IMR-90 (cell line): ENCODE results near the gene UXS1. TPM values are rescaled to one million over a fixed set of nuclear protein-coding genes. Genes with fewer than 3 reads are reported as not detected.

Experiments used
- ATAC-seq: fragments of 200-7000 bp; cut with Tn5 transposase; 2 replicates; pipeline ENCODE4 v1.9.1; 2020; ENCODE audit warnings: low read depth, mild to moderate bottlenecking, moderate library complexity
- BruUV-seq: library from RNA; stranded (reverse); fragments of 400-500 nt; replicated peaks from 2 replicates; lab custom pipeline; 2021; lab: Mats Ljungman, UMichigan
- CTCF ChIA-PET: fragments of 300-600 bp; formaldehyde crosslinking; extraction: SDS; loops from one replicate; lab custom pipeline; 2021; ENCODE audit warnings: antibody characterized with exemption; lab: Yijun Ruan, JAX
- POLR2A ChIA-PET: fragments of 300-600 bp; sonication (Branson Sonifier 250); formaldehyde crosslinking; loops from one replicate; lab custom pipeline; 2022; ENCODE audit warnings: antibody characterized with exemption; ENCODE audit not compliant: unreplicated experiment; lab: Charles Lee
- DNase-seq: peaks from one replicate; pipeline ENCODE4 v3.0.0; 2013
- H2AFZ ChIP-seq: replicated peaks from 2 replicates; pipeline ENCODE3; 2013; ENCODE audit warnings: low read length, mild to moderate bottlenecking; ENCODE audit not compliant: poor library complexity
- H2AK5ac ChIP-seq: 2 replicates; pipeline ENCODE4 v1.6.1; 2013; ENCODE audit warnings: low read depth, low read length, inconsistent platforms
- H2AK9ac ChIP-seq: replicated peaks from 2 replicates; pipeline ENCODE3; 2013; ENCODE audit warnings: mild to moderate bottlenecking, low read depth, low read length, moderate library complexity; ENCODE audit not compliant: poor library complexity
- H2BK120ac ChIP-seq: 2 replicates; pipeline ENCODE4 v1.6.1; 2013; ENCODE audit warnings: low read depth, low read length, inconsistent platforms
- H2BK15ac ChIP-seq: 3 replicates; pipeline ENCODE4 v1.6.1; 2013; ENCODE audit warnings: low read depth, low read length, inconsistent platforms
- H2BK20ac ChIP-seq: 2 replicates; pipeline ENCODE4 v1.6.1; 2013; ENCODE audit warnings: low read depth, mild to moderate bottlenecking, inconsistent platforms, low read length, moderate library complexity
- H2BK5ac ChIP-seq: 2 replicates; pipeline ENCODE4 v1.6.1; 2013; ENCODE audit warnings: mild to moderate bottlenecking, low read depth, low read length, inconsistent platforms; ENCODE audit not compliant: poor library complexity, severe bottlenecking
- H3K14ac ChIP-seq: replicated peaks from 2 replicates; pipeline ENCODE4 v1.6.1; 2013; ENCODE audit warnings: low read depth, low read length, inconsistent platforms
- H3K18ac ChIP-seq: 2 replicates; pipeline ENCODE4 v1.6.1; 2013; ENCODE audit warnings: low read depth, low read length, control low read depth
- H3K23ac ChIP-seq: 2 replicates; pipeline ENCODE4 v1.6.1; 2013; ENCODE audit warnings: low read depth, low read length, inconsistent platforms
- H3K27ac ChIP-seq: 2 replicates; pipeline ENCODE4 v1.5.1; 2013; ENCODE audit warnings: mild to moderate bottlenecking, control low read depth, low read length; ENCODE audit not compliant: insufficient read depth
- H3K27me3 ChIP-seq: 2 replicates; pipeline ENCODE4 v1.6.1; 2013; ENCODE audit warnings: low read length; ENCODE audit not compliant: control insufficient read depth, insufficient read depth
- H3K36me3 ChIP-seq: 2 replicates; pipeline ENCODE4 v1.6.1; 2013; ENCODE audit warnings: low read length, mixed read lengths; ENCODE audit not compliant: control insufficient read depth, insufficient read depth
- H3K4ac ChIP-seq: 2 replicates; pipeline ENCODE4 v1.6.1; 2013; ENCODE audit warnings: low read depth, low read length, inconsistent platforms
- H3K4me1 ChIP-seq: 2 replicates; pipeline ENCODE4 v1.6.1; 2013; ENCODE audit warnings: low read length, mixed read lengths; ENCODE audit not compliant: control insufficient read depth, insufficient read depth
- H3K4me2 ChIP-seq: 2 replicates; pipeline ENCODE4 v1.6.1; 2013; ENCODE audit warnings: low read depth, mild to moderate bottlenecking, control low read depth, low read length, moderate library complexity
- H3K4me3 ChIP-seq: 2 replicates; pipeline ENCODE4 v1.5.1; 2013; ENCODE audit warnings: low read depth, mild to moderate bottlenecking, control low read depth, low read length, moderate library complexity; ENCODE audit not compliant: insufficient read depth
- H3K56ac ChIP-seq: 2 replicates; pipeline ENCODE4 v1.6.1; 2013; ENCODE audit warnings: low read length, inconsistent platforms; ENCODE audit not compliant: insufficient read depth; ENCODE audit errors: extremely low read depth
- H3K79me1 ChIP-seq, 2 experiments: 2 replicates each; pipeline ENCODE4 v1.6.1; 2013; ENCODE audit warnings: low read length in 2 of 2, inconsistent platforms in 1 of 2, low read depth in 1 of 2
- H3K9ac ChIP-seq: 2 replicates; pipeline ENCODE4 v1.6.1; 2013; ENCODE audit warnings: low read depth, low read length, control low read depth
- H3K9me1 ChIP-seq: 2 replicates; pipeline ENCODE4 v1.6.1; 2013; ENCODE audit warnings: low read length, inconsistent platforms; ENCODE audit not compliant: insufficient read depth
- H3K9me3 ChIP-seq: 2 replicates; pipeline ENCODE4 v1.6.1; 2013; ENCODE audit warnings: low read length; ENCODE audit not compliant: control insufficient read depth, insufficient read depth
- H4K20me1 ChIP-seq: 2 replicates; pipeline ENCODE4 v1.6.1; 2013; ENCODE audit warnings: low read length, inconsistent platforms; ENCODE audit not compliant: insufficient read depth
- H4K5ac ChIP-seq: 2 replicates; pipeline ENCODE4 v1.6.1; 2013; ENCODE audit warnings: mild to moderate bottlenecking, low read depth, low read length, control low read depth
- H4K8ac ChIP-seq, 2 experiments: 2 replicates each; pipeline ENCODE4 v1.6.1; 2013; ENCODE audit warnings: low read depth in 2 of 2, low read length in 2 of 2, control low read depth in 1 of 2, inconsistent platforms in 1 of 2
- H4K91ac ChIP-seq: 2 replicates; pipeline ENCODE4 v1.6.1; 2013; ENCODE audit warnings: low read depth, low read length, inconsistent platforms; ENCODE audit not compliant: insufficient read depth
- CHD1 ChIP-seq: IDR thresholded peaks from 2 replicates; pipeline ENCODE4 v1.6.1; 2012; ENCODE audit warnings: low read depth, low read length, improper control_type of control experiment
- CTCF ChIP-seq: conservative IDR thresholded peaks from 2 replicates; pipeline ENCODE4 v1.5.1; 2012; ENCODE audit warnings: mild to moderate bottlenecking, low read depth, low read length, improper control_type of control experiment
- ELK1 ChIP-seq: fragments of 150-350 bp; IDR thresholded peaks from 2 replicates; pipeline ENCODE4 v1.6.1; 2016; ENCODE audit warnings: low read depth, mild to moderate bottlenecking, low read length, moderate library complexity, borderline replicate concordance
- FOS ChIP-seq: fragments of 150-350 bp; IDR thresholded peaks from 2 replicates; pipeline ENCODE4 v1.6.1; 2016; ENCODE audit warnings: low read depth, low read length
- MAFK ChIP-seq: IDR thresholded peaks from 2 replicates; pipeline ENCODE4 v1.6.1; 2012; ENCODE audit warnings: low read depth, low read length, improper control_type of control experiment
- MAZ ChIP-seq: IDR thresholded peaks from 2 replicates; pipeline ENCODE4 v1.6.1; 2012; ENCODE audit warnings: low read depth, mild to moderate bottlenecking, low read length, improper control_type of control experiment, moderate library complexity, borderline replicate concordance
- MXI1 ChIP-seq: IDR thresholded peaks from 2 replicates; pipeline ENCODE4 v1.6.1; 2012; ENCODE audit warnings: low read depth, mild to moderate bottlenecking, low read length, moderate library complexity, borderline replicate concordance
- NFE2L2 ChIP-seq: fragments of 150-350 bp; IDR thresholded peaks from 2 replicates; pipeline ENCODE4 v1.6.1; 2016; ENCODE audit warnings: low read depth, mild to moderate bottlenecking, low read length
- POLR2A ChIP-seq: IDR thresholded peaks from 2 replicates; pipeline ENCODE4 v1.6.1; 2012; ENCODE audit warnings: mild to moderate bottlenecking, low read depth, low read length
- RAD21 ChIP-seq: IDR thresholded peaks from 2 replicates; pipeline ENCODE4 v1.6.1; 2012; ENCODE audit warnings: low read length, improper control_type of control experiment
- RFX5 ChIP-seq: IDR thresholded peaks from 2 replicates; pipeline ENCODE4 v1.8.0; 2012; ENCODE audit warnings: low read depth, mild to moderate bottlenecking, low read length, moderate library complexity
- SMC3 ChIP-seq: fragments of 150-350 bp; IDR thresholded peaks from 2 replicates; pipeline ENCODE4 v1.6.1; 2016; ENCODE audit warnings: low read depth, mild to moderate bottlenecking, antibody characterized with exemption, low read length, moderate library complexity
- USF2 ChIP-seq: fragments of 150-350 bp; IDR thresholded peaks from 2 replicates; pipeline ENCODE4 v1.6.1; 2017; ENCODE audit warnings: mild to moderate bottlenecking, antibody characterized with exemption, low read length, low read depth
- WGBS, 2 experiments: methylation state at CpG; one replicate each; pipeline versions ENCODE4 v1.1.5 to v1.1.7; 2013; ENCODE audit warnings: missing lambda C conversion rate in 2 of 2; ENCODE audit not compliant: insufficient read length in 1 of 2; ENCODE audit errors: extremely low coverage in 2 of 2; 5-methylcytosine and 5-hydroxymethylcytosine counted together
- dilution Hi-C: fragments of 300-500 bp; cut with HindIII; formaldehyde crosslinking; loops from one replicate; pipeline ENCODE4 v1.14.3; 2018; ENCODE audit warnings: low sequenced_read_pairs; ENCODE audit not compliant: unreplicated experiment
- in situ Hi-C: fragments of 300-500 bp; cut with MboI; formaldehyde crosslinking; loops from 3 replicates; pipeline ENCODE4 v1.14.3; 2019; ENCODE audit warnings: low sequenced_read_pairs, inconsistent platforms, mixed read lengths
- intact Hi-C: fragments of 100-400 bp; cut with micrococcal nuclease; formaldehyde crosslinking; loops from 2 replicates; pipeline ENCODE4 v1.10.0; 2022
- polyA plus RNA-seq, 3 experiments: library from polyadenylated mRNA; depleted of rRNA; stranded (reverse); fragments of >200 nt; gene quantifications; 2 replicates each; pipeline ENCODE4 v1.2.3, GENCODE V29; 2012; ENCODE audit warnings: low replicate concordance in 1 of 3
- total RNA-seq: library from RNA; depleted of rRNA; stranded (reverse); fragments of >200 nt; gene quantifications from 2 replicates; pipeline ENCODE4 v1.2.3, GENCODE V29; 2012

The UXS1 gene
- total and polyA plus RNA-seq, 2 of the 4 experiments (the other 2 are of a cell fraction) = 33.7 to 54.3 TPM

- TF ChIP-seq POLR2A = no peak
- no peak for TF ChIP-seq ELK1
- no peak for TF ChIP-seq SMC3
- no peak for TF ChIP-seq USF2
- no peak for TF ChIP-seq NFE2L2
- no peak for TF ChIP-seq FOS
- TF ChIP-seq RFX5 = no peak
- TF ChIP-seq RAD21 = no peak
- no peak for TF ChIP-seq MXI1
- TF ChIP-seq CTCF = no peak
- TF ChIP-seq CHD1 = no peak
- no peak for TF ChIP-seq MAZ
- no peak for TF ChIP-seq MAFK
- Histone ChIP-seq H3K9ac (no peak overlapping the region), H2BK120ac (no peak overlapping the region), H2AK5ac (no peak overlapping the region), H3K56ac (no peak overlapping the region), H3K23ac (no peak overlapping the region), H4K20me1 (peaks cover 3% of the 10 kb centered on the region; the same call in 1 of the 2 replicates), H3K36me3 (peaks cover 19% of the 10 kb centered on the region), H3K14ac (no peak overlapping the region), H3K4me1 (no peaks in the 10 kb centered on the region), H3K9me1 (peaks cover 4% of the 10 kb centered on the region; the same call in 1 of the 2 replicates), H3K4me3 (no peak overlapping the region), H4K8ac (no peak overlapping the region), H4K5ac (no peak overlapping the region), H3K27me3 (no peaks in the 10 kb centered on the region), H2BK5ac (no peak overlapping the region), H2AK9ac (no peak overlapping the region), H3K4ac (no peak overlapping the region), H2BK15ac (no peak overlapping the region), H3K27ac (no peak overlapping the region), H3K4me2 (no peak overlapping the region), H2AFZ (no peak overlapping the region), H3K18ac (no peak overlapping the region), H4K91ac (no peak overlapping the region), H2BK20ac (no peak overlapping the region), H3K9me3 (no peaks in the 10 kb centered on the region), H3K79me1 (peaks cover 4 to 11% of the 10 kb centered on the region in 2 experiments; a peak in 3 of 4 replicates)
- ATAC-seq (no peak), DNase-seq (no peak)
- in situ Hi-C loops (no loop called here), dilution Hi-C loops (no loop called here), intact Hi-C loops (no loop called here)
- WGBS, 2 experiments = no CpG with 5 or more reads among the region's 11 CpGs
- POLR2A ChIA-PET = no interaction called here
- CTCF ChIA-PET = no interaction called here
- no TSS peak for BruUV-seq
Observed at GRCh38 chr2:106161938-106162820, 31.9 kb downstream of the UXS1 start.
